ENCODE measurements around the gene EXOC6B.

EXOC6B gene

DNA sequence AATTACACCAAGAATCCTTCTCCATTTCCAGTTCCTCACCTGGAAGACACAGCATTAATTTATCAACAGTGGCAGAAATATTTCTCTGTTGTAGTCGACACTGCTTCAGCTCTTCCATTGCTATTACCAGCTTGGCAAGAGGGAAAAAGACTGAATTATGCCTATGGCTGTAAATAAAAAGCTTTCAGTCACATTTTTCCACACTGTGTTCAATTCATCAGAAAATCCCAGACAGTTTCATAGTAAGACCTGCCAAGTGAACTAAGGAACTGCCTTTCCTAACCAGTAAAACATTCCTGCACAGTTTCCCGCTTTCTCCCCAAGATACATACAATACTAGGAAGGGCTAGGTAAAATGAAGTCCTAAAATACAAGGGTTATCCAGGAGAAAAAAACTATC is 94.7 kb downstream of the EXOC6B start:
- no peak for DNase-seq

DNA sequence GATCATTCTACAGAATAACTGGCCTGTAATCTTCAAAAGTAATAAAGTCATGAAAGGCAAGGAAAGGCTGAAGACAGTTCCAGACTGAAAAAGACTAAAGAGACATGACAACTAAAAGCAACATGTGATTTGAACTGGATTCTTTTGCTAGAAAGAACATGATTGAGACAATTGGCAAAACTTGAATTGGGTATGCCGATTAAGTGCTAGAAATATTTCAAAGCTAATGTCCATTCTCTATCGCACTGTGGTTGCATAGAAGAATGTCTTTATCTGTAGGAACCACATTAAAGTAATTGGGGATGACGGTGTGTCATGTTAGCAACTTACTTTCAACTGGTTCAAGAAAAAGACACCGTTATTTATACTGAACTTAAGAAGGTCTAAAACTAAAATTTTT is 98.5 kb downstream of the EXOC6B start:
- no peak for DNase-seq

GRCh38 chr2:72723769-72724370 is 102.0 kb downstream of the EXOC6B start:
- no peak for DNase-seq

GRCh38 chr2:72722492-72723070 is 103.3 kb downstream of the EXOC6B start:
- no peak for DNase-seq

DNA sequence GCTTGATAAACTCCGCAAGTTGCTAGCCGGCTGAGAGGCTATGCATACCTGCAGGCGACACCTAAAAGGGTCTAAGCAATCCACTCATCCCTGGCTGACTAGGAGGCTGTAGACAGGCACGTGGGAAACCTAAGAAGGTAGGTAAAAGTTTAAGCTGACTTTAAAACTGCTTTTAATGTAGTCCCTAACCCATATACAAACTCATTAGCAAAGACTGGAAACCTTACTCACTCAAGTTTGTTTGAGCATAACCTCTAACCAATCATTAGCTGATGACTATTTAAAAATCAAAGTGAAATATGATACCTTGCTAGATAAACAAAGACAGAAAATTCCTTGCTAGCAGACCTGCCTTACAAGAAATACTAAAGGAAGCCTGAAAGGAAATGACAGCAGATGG is 106.4 kb downstream of the EXOC6B start:
- no peak for DNase-seq

DNA sequence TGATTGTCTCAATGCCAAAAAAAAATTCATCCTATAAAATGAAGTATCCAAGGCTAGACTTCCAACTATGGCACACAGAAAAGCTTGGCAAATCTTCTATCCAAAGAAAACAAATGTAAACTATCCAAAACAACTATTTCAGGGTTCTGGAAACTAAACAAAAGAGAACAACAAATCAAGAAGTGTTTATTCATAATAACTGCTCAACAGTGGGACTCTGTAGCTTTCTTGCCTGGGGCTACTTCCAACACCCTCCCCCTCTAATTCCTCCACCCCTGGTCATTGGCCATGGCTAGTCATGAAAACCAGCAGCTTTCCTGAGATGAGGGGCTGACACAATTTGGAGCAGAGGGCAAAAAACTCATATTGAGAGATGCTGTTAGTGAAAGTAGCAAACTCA is 107.0 kb downstream of the EXOC6B start:
- DNase-seq, result no peak

DNA sequence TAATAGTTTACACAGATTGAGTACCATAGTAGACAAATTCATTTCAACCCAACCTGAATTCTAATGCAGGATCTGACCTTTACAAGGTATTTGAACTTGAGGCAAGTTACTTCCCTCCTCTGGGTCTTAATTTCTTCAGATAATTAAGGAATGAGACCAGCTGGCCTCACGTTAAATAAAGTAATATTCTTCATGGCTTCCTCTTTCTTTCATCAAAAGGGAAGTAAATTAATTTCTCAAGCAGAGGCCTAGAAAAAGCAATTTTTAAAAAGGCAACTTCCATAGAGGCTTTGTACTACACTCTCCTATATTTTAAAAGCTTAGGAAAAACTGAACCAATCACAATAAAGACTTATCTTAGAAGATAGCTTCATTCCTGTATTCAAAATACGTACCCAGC is 109.2 kb downstream of the EXOC6B start:
- DNase-seq, result peak in 3 of 4 experiments; percentile 5 to 50 (median 43)

- DNase-seq, result no peak
Measured at GRCh38 chr2:72713857-72714256, 112.0 kb downstream of the EXOC6B start.

DNA sequence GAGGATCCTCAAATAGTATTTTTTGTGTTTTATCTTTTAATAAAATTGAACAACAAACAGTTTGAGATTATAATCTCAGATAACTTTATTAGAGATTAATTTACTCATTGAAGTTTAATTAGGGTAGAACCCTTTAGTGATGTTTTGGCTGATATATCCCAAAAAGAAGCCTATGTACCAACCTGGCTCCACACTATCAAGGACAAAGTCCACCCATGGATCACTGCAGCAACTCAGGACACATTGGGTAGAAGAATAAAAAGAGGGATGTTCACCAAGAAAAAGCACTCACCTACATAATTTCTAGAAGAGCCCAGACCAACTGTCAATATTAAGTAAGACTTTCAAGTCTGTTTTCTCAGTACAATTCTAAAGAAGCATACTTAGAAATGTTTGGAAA is 112.9 kb downstream of the EXOC6B start:
- no peak for DNase-seq

GRCh38 chr2:72712304-72712703 is 113.5 kb downstream of the EXOC6B start:
- DNase-seq, result no peak

GRCh38 chr2:72710418-72711152 is 115.2 kb downstream of the EXOC6B start:
- no peak for DNase-seq

DNA sequence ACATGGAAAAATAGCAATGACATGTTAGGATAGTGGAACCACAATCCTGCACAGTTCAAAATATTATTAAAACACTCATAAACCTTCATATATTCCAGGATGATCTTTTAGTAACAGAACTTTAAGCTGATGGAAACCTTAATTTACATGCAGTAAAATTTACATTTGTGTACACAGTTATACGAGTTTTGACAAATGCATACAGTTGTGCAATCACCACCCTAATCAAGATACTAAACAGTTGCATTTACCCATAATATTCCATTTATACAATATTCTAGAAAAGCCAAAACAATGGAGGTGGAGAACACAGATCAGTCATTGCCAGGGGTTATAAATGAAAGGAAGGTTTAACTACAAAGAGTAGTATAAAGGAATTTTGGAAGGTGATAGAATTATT is 117.6 kb downstream of the EXOC6B start:
- DNase-seq, result no peak

- no peak for DNase-seq
Measured at GRCh38 chr2:72698300-72698699, 127.5 kb downstream of the EXOC6B start.

GRCh38 chr2:72696559-72696958 is 129.3 kb downstream of the EXOC6B start:
- DNase-seq, result no peak

DNA sequence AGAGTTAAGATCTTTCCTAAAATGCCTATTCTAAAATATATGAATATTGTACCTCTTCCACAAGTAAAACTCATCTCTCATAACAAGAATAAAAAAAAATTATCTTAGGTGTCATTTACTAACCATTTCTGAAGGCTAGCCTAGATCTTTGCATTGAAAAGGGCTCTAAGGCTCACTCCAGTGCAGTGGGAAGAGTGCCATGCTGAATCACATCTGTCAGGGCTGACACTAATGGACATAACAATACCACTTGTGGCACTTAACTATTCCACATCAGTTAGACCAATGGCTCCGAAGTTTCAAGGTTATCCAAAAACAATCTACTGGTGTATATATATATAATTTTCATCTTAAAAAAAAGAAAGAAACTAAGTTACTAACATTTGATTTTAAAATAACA is 130.2 kb downstream of the EXOC6B start:
- no peak for DNase-seq

DNA sequence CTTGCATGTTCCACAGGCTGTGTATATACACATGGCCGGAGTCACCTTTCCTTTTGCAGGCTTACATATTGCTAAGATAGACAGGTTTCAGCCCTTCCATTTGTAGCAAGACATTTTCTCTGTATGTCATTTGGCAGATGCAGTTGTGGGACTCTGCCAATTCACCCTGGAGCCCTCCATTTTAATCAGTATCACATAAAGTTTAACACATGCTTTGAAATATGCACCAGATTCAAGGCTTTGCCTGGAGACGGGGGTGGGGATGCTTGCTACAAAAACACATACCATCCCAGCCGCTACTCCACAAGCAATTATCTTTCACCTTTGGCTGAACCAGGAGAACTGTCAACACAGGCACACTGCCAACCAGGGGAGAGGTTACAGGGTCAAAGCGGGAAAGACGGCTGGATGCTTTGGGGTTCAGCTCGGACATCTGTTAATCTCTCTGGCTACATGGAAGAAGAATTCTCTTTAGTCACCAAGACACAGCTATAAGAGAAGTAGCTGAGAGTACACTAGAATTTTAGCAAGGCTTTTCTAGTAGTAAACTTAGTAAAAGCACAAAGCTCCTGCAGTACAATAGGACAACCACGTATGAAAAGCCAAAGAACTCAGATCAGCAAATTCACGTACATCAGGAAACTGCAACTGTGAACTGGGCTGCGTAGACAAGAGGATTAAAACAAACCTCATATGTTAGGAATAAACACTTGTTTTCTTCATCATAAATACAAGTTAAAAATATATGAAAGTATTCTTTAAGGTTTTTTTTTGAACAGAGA is 130.9 kb downstream of the EXOC6B start:
- DNase-seq, result no peak

DNA sequence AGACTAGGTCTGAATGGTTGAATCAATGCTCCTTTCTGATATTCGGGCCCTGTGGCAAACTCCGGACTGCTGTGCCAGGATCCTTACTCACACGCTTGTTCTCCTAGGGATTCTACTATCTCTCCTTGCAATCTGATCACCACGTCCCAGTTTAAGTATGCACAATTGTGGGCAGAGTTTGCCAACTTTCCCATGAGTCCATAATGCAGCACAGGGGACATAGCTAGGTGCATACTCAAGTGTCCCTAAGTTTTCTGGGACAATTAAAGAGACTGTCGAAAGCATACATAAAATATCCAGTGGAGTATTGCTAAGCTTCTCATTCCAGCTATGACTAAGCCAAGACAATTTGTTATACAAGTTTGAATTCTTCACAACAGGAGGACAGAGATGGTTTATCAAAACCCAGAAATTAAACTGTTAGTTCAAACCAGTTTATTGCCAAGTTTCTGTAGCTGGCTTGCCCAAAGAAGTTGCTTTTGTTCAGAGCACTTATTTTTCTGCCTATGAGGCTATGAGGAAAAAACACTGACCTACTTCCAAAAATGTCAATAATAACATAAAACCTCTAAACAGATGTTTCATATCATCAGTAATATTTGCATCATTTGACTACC is 136.1 kb downstream of the EXOC6B start:
- no peak for DNase-seq

GRCh38 chr2:72685638-72686213 is 140.1 kb downstream of the EXOC6B start:
- DNase-seq, result no peak

- no peak for DNase-seq
Measured at GRCh38 chr2:72682061-72682460, 143.8 kb downstream of the EXOC6B start.

- DNase-seq, result peak in 1 of 4 experiments; percentile 1
Measured at GRCh38 chr2:72681016-72681995, 144.5 kb downstream of the EXOC6B start.

GRCh38 chr2:72678024-72678423 is 147.8 kb downstream of the EXOC6B start:
- no peak for DNase-seq
